ENCODE data around the gene NMD3. TPM values are rescaled to one million over a fixed set of nuclear protein-coding genes. Genes with fewer than 3 reads are reported as not detected.
"Not testable (repeated sequence)": the region's sequence is repeated elsewhere in the genome, so short reads cannot be mapped to it uniquely, and the experiment has no call there.

NMD3 gene
- total RNA-seq (2014; rRNA removed; shearing (Covaris generic); ENCODE audit: low replicate concordance): 31.6 and 49.9 TPM in 2 replicates

- DNase-seq (ENCODE audit: low read depth): peak; percentile 91
- in situ Hi-C loops (cut with HindIII; ENCODE audit: low pct_unique_long_range_greater_than_20kb, low sequenced_read_pairs): no loop called here
Observed at GRCh38 chr3:161220850-161221753, at the start of gene NMD3. TSS of gene NMD3 (plus strand) at chr3:161221311. CDS start at chr3:161222014, 703 bp downstream.

DNA sequence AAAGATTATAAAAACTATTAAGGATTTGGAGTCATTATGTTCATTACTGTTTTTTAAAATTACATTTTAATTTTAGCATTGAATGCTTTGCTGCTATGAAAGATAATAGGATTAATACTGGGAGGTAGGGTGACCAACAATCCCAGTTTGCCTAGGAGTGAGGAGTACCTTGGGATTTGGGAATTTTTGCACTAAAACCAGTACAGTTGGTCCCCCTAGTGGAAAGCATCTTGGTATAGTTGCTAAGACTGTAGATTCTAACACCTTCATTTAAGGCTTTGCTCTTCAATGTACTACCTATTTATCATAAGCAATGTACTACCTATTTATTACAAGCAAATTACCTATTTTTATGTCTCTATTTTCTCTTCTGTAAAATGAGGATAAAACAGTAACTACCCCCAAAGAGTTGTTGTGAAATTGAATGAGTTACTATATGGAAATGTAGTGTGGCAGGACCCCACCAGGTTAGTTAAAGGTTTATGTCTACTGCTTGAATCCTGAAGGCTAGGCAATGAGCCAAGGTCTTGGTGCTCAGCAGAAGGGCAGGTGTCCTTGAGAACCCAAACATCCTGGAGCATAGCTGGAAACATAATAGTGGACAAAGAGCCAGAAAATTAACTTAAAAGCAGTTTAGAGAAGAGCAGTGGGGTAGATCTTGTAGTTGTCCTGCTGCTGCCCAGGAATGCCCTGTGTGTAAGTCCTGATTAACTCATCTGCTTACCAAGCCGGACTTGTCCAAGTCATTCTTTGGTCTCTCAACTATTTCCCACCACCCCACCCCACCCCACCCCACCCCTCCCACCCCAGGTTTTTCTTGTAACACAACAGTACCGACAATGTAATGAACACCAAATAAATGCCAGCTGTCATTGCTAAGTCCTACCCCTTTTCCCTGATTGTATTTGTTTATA, 49.2 kb upstream of the NMD3 start:
- in situ Hi-C loops (cut with HindIII; ENCODE audit: low pct_unique_long_range_greater_than_20kb, low sequenced_read_pairs): no loop called here
- no peak for DNase-seq (ENCODE audit: low read depth)

- in situ Hi-C loops (cut with HindIII; ENCODE audit: low pct_unique_long_range_greater_than_20kb, low sequenced_read_pairs): no loop called here
- DNase-seq (ENCODE audit: low read depth): no peak
Observed at GRCh38 chr3:161175506-161175905, 45.6 kb upstream of the NMD3 start.

GRCh38 chr3:161177991-161178390, 43.1 kb upstream of the NMD3 start:
- peak; percentile 61 for DNase-seq (ENCODE audit: low read depth)
- in situ Hi-C loops (cut with HindIII; ENCODE audit: low pct_unique_long_range_greater_than_20kb, low sequenced_read_pairs): no loop called here

GRCh38 chr3:161181371-161181770, 39.7 kb upstream of the NMD3 start:
- DNase-seq (ENCODE audit: low read depth); in situ Hi-C loops (cut with HindIII; ENCODE audit: low pct_unique_long_range_greater_than_20kb, low sequenced_read_pairs): not testable (repeated sequence)

GRCh38 chr3:161187046-161187445, 34.1 kb upstream of the NMD3 start:
- in situ Hi-C loops (cut with HindIII; ENCODE audit: low pct_unique_long_range_greater_than_20kb, low sequenced_read_pairs): no loop called here
- no peak for DNase-seq (ENCODE audit: low read depth)

GRCh38 chr3:161197855-161198850, 23.0 kb upstream of the NMD3 start:
- in situ Hi-C loops (cut with HindIII; ENCODE audit: low pct_unique_long_range_greater_than_20kb, low sequenced_read_pairs): no loop called here
- DNase-seq (ENCODE audit: low read depth): no peak

DNA sequence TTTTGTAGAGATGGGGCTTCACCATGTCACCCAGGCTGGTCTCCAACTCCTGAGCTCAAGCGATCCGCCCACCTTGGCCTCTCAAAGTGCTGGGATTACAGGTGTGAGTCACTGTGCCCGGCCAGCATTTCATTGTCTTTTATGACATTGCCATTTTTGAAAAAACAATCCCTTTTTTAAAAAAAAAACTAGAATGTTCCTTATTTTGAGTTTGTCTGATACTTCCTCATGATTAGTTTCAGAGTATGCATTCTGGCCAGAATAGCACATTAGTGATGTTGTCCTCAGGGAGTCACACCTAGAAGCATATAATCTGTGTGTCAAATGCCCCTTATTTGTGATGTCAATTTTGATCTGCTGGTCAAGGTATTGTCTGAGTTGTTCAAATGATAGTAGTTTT, 21.2 kb upstream of the NMD3 start:
- in situ Hi-C loops (cut with HindIII; ENCODE audit: low pct_unique_long_range_greater_than_20kb, low sequenced_read_pairs): no loop called here
- no peak for DNase-seq (ENCODE audit: low read depth)

GRCh38 chr3:161203485-161204098, 17.5 kb upstream of the NMD3 start:
- in situ Hi-C loops (cut with HindIII; ENCODE audit: low pct_unique_long_range_greater_than_20kb, low sequenced_read_pairs): no loop called here
- DNase-seq (ENCODE audit: low read depth): no peak

DNA sequence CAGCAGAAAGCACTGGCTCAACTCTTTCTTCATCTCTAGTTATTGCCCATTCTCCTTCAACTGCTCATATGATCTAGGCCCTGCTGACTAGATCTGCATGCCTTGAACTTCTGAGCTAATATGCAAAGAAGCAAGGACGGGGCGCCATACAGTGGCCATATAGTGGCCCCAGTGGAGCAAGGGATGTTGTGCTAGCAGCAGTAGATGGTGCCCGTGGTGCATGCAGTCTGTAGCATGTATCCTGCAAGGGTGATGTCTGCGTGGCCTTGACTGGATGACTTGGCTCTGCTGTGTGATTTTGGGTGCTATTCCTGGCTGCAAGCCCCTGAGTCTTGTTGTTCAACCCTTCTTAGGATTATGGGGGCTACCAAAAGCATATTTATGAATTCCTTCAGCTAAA, 12.2 kb upstream of the NMD3 start:
- no peak for DNase-seq (ENCODE audit: low read depth)
- in situ Hi-C loops (cut with HindIII; ENCODE audit: low pct_unique_long_range_greater_than_20kb, low sequenced_read_pairs): no loop called here

DNA sequence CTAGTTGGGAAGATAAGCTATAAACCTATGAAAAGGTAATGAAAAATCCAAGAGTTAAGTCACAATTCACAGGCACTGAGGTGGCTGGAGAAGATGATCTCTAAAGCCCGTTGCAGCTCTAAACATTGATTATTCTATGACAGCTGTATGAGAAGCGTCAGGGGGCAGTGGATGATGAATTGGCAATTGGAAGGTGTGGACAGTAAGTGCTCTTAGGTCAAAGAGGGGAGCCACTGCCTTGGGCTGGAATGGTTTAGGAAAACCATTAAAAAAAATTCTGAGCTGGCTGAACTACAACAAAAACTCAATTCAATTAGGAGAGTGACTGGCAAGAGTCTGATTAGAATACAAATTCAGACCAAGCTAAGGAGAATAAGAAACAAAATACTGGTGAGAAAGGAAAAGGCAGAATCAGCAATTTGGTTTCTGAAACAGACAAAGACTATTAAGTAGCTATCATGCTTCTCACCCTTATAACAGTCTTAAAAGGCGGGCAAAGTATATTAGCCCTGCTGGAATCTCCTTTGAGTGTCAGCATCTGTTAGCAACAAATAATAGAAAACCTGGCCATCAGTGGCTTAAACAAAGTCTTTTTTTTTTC, 8.8 kb upstream of the NMD3 start:
- no peak for DNase-seq (ENCODE audit: low read depth)
- in situ Hi-C loops (cut with HindIII; ENCODE audit: low pct_unique_long_range_greater_than_20kb, low sequenced_read_pairs): no loop called here

DNA sequence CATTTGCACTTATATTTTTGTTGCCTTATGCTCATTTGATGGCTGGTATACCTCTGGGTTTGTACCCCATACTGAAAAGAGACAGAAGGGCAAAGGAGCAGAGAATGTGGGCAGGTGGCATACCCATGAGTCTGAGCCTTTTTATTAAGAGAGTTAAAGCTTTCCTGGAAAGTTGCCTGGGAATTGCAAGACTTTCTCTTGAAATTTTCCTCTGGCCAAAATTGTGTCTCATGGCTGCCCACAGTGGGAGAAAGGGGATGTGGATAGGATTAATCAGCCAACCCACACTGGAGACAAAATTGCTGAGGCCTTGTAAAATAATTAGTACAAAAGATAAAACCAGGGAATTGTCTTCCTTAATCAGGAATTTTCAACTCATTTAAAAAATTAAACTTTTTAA, 8.2 kb upstream of the NMD3 start:
- no peak for DNase-seq (ENCODE audit: low read depth)
- in situ Hi-C loops (cut with HindIII; ENCODE audit: low pct_unique_long_range_greater_than_20kb, low sequenced_read_pairs): no loop called here

DNA sequence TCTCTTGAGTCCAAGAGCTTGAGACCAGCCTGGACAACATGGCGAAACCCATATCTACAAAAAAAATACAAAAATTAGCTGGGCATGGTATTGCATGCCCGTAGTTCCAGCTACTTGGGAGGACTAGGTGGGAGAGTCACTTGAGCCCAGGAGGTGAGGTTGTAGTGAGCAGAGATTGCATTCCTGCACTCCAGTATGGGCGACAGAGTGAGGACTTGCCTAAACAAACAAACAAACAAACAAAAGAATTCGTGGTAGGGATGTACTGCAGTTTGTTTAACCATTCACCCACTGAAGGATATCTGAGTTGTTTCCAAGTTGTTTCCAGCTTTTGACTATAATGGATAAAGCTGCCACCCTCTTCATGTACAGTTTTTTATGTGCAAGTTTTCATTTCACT, 7.5 kb upstream of the NMD3 start:
- in situ Hi-C loops (cut with HindIII; ENCODE audit: low pct_unique_long_range_greater_than_20kb, low sequenced_read_pairs): no loop called here
- DNase-seq (ENCODE audit: low read depth): no peak

DNA sequence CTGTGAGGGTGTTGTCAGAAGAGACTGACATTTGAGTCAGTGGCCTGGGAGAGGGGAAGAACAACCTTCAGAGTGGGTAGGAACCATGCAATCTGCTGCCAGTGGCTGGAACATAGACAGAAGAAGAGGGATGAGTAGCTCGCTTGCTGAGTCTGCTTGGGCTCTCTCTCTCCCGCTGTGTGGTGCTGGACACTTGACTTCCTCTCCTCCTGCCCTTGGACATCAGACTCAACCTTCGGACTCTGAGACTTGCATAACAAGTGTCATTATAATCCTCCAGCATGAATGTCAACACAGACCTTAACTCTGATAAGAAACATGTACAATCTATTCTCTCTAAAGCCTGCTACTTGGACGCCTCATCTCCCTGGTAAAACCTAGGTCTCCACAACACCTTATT, 5.9 kb upstream of the NMD3 start:
- in situ Hi-C loops (cut with HindIII; ENCODE audit: low pct_unique_long_range_greater_than_20kb, low sequenced_read_pairs): no loop called here
- no peak for DNase-seq (ENCODE audit: low read depth)

GRCh38 chr3:161217496-161217895, 3.6 kb upstream of the NMD3 start:
- DNase-seq (ENCODE audit: low read depth): peak; percentile 28
- in situ Hi-C loops (cut with HindIII; ENCODE audit: low pct_unique_long_range_greater_than_20kb, low sequenced_read_pairs): no loop called here

- no peak for DNase-seq (ENCODE audit: low read depth)
- in situ Hi-C loops (cut with HindIII; ENCODE audit: low pct_unique_long_range_greater_than_20kb, low sequenced_read_pairs): no loop called here
Observed at GRCh38 chr3:161219495-161219894, 1.6 kb upstream of the NMD3 start.

All from Caki2 (cell line).